Natural killer cell (primary cell): ENCODE data around the gene IGSF23. TPM values are rescaled to one million over a fixed set of nuclear protein-coding genes. Genes with fewer than 3 reads are reported as not detected.
"Not testable (repeated sequence)": the region's sequence is repeated elsewhere in the genome, so short reads cannot be mapped to it uniquely, and the experiment has no call there.

Experiments used
- ATAC-seq, 3 donors: fragments of 150-1000 bp in 2 of 3; fragments of 200-7000 bp in 1 of 3; cut with Tn5 transposase; 1 replicate in 1 of 3; 2 replicates in 2 of 3; pipeline ENCODE4 v1.10.0; 2021; ENCODE audit warnings: mild to moderate bottlenecking in 2 of 3, moderate library complexity in 2 of 3
- DNase-seq, 2 donors: peaks; one replicate each; pipeline versions ENCODE4 v3.0.0 to v3.0.0-alpha.2; 2013 to 2021; ENCODE audit warnings: mixed read lengths in 1 of 2
- H3K27ac ChIP-seq: one replicate; pipeline ENCODE4 v1.5.1; 2013; ENCODE audit warnings: mild to moderate bottlenecking, low read length
- H3K27me3 ChIP-seq: one replicate; pipeline ENCODE4 v1.6.1; 2013; ENCODE audit warnings: low read length; ENCODE audit not compliant: control insufficient read depth, insufficient read depth
- H3K36me3 ChIP-seq: one replicate; pipeline ENCODE4 v1.6.1; 2013; ENCODE audit warnings: low read length; ENCODE audit not compliant: control insufficient read depth, insufficient read depth
- H3K4me1 ChIP-seq: one replicate; pipeline ENCODE4 v1.6.1; 2013; ENCODE audit warnings: low read length; ENCODE audit not compliant: control insufficient read depth, insufficient read depth
- H3K4me3 ChIP-seq: one replicate; pipeline ENCODE4 v1.5.1; 2013; ENCODE audit warnings: low read length
- H3K9me3 ChIP-seq: one replicate; pipeline ENCODE4 v1.6.1; 2013; ENCODE audit warnings: low read length; ENCODE audit not compliant: control insufficient read depth, insufficient read depth
- H3K27ac Mint-ChIP-seq, 2 donors: one replicate each; pipeline ENCODE4 v1.8.0; 2022; ENCODE audit warnings: mild to moderate bottlenecking in 2 of 2, mixed read lengths in 2 of 2, moderate library complexity in 1 of 2
- H3K27me3 Mint-ChIP-seq, 2 donors: one replicate each; pipeline ENCODE4 v1.8.0; 2022; ENCODE audit warnings: low read depth in 2 of 2, mixed read lengths in 2 of 2
- H3K36me3 Mint-ChIP-seq: one replicate; pipeline ENCODE4 v1.8.0; 2022; ENCODE audit warnings: mixed read lengths
- H3K4me1 Mint-ChIP-seq, 2 donors: one replicate each; pipeline ENCODE4 v1.8.0; 2022; ENCODE audit warnings: mixed read lengths in 2 of 2
- H3K4me3 Mint-ChIP-seq: one replicate; pipeline ENCODE4 v1.8.0; 2022; ENCODE audit warnings: mild to moderate bottlenecking, moderate library complexity, mixed read lengths
- H3K9me3 Mint-ChIP-seq, 2 donors: one replicate each; pipeline ENCODE4 v1.8.0; 2022; ENCODE audit warnings: mixed read lengths in 2 of 2
- WGBS: methylation state at CpG from one replicate; pipeline ENCODE4 v1.1.7; 2013; ENCODE audit warnings: missing lambda C conversion rate; ENCODE audit not compliant: insufficient coverage; 5-methylcytosine and 5-hydroxymethylcytosine counted together
- intact Hi-C: fragments of 100-400 bp; cut with micrococcal nuclease; formaldehyde crosslinking; loops from one replicate; pipeline ENCODE4 v1.14.2; 2022
- total RNA-seq, 4 donors: library from RNA; stranded (reverse); fragments of 120-200 nt in 1 of 4; gene quantifications; one replicate each; pipeline versions ENCODE4 v1.2.3 to v1.2.4, GENCODE V29; 2013 to 2022
- TF ChIP-seq, protein P1 (sequence below): fragments of 200-600 bp; IDR thresholded peaks from one replicate; pipeline ENCODE4 v1.8.0; 2022; ENCODE audit warnings: antibody characterized with exemption

IGSF23 gene
- total RNA-seq, 3 donors from 2014 or later (not counting 1 experiment from before 2014, with no cell fraction given), result not detected

DNA sequence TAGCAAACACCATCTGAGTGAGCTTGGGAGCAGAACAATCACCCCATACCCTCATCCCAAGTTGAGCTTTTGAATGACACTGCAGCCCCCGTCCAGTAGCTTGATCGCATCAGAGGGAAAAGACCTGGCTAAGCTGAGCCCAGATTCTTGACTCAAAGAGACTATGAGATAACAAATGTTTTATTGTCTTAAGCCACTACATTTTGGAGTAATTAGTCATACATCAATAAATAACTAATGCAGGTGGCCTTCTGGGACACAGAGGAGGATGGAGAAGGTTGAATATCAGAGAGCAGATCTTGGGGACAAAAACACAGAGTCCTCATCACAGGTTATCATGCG lies 24.6 kb upstream of the IGSF23 start:
- H3K4me3 Mint-ChIP-seq, result no peak overlapping the region
- 69% methylated on average over 2 of the region's 3 CpGs for WGBS
- TF ChIP-seq, protein P1, sequence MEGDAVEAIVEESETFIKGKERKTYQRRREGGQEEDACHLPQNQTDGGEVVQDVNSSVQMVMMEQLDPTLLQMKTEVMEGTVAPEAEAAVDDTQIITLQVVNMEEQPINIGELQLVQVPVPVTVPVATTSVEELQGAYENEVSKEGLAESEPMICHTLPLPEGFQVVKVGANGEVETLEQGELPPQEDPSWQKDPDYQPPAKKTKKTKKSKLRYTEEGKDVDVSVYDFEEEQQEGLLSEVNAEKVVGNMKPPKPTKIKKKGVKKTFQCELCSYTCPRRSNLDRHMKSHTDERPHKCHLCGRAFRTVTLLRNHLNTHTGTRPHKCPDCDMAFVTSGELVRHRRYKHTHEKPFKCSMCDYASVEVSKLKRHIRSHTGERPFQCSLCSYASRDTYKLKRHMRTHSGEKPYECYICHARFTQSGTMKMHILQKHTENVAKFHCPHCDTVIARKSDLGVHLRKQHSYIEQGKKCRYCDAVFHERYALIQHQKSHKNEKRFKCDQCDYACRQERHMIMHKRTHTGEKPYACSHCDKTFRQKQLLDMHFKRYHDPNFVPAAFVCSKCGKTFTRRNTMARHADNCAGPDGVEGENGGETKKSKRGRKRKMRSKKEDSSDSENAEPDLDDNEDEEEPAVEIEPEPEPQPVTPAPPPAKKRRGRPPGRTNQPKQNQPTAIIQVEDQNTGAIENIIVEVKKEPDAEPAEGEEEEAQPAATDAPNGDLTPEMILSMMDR, result no peak
- peaks cover 18 to 19% of the 10 kb centered on the region in 2 donors for H3K4me1 Mint-ChIP-seq
- no peaks in the 10 kb centered on the region for H3K36me3 Mint-ChIP-seq
- Histone ChIP-seq H3K27ac (no peak overlapping the region), H3K4me3 (no peak overlapping the region), H3K36me3 (no peaks in the 10 kb centered on the region), H3K9me3 (peaks cover 6% of the 10 kb centered on the region), H3K4me1 (no peaks in the 10 kb centered on the region), H3K27me3 (no peaks in the 10 kb centered on the region)
- H3K27me3 Mint-ChIP-seq, result peaks cover 0 to 2% of the 10 kb centered on the region in 2 donors
- DNase-seq (no peak), ATAC-seq (no peak)
- peaks cover 0 to 6% of the 10 kb centered on the region in 2 donors for H3K9me3 Mint-ChIP-seq
- intact Hi-C loops, result no loop called here
- H3K27ac Mint-ChIP-seq, result no peak overlapping the region

DNA sequence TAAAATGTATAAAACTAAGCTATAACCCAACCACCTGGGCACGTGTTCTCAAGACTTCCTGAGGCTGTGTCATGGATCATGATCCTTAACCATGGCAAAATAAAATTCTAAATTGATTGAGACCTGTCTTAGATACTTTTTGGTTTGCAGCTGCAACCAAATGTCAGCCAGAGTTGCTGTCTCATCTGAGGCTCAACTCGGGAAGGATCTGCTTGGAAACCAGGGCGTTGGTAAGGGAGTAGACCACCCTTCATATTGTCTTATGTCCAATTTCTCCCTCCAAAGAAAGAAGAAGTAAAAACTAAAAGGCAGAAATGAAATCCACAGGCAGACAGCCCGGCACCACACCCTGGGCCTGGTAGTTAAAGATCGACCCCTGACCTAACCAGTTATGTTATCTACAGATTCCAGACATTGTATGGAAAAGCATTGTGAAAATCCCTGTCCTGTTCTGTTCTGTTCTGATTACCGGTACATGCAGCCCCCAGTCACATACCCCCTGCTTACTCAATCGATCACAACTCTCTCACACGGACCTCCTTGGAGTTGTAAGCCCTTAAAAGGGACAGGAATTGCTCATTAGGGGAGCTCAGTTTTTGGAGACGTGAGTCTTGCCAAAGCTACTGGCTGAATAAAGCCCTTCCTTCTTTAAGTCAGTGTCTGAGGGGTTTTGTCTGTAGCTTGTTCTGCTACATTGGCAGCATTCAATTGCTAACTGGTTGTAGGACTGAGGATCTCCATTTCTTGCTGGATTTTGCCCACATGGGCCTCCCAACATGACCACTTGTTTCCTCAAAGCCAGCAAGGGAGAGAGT lies 22.9 kb upstream of the IGSF23 start:
- Histone ChIP-seq H3K27me3 (no peaks in the 10 kb centered on the region), H3K4me1 (no peaks in the 10 kb centered on the region), H3K36me3 (no peaks in the 10 kb centered on the region), H3K27ac (no peak overlapping the region), H3K9me3 (peaks cover 6% of the 10 kb centered on the region), H3K4me3 (no peak overlapping the region)
- H3K36me3 Mint-ChIP-seq, result no peaks in the 10 kb centered on the region
- ATAC-seq (no peak), DNase-seq (no peak)
- no peak overlapping the region for H3K4me3 Mint-ChIP-seq
- 72% methylated on average over 9 of the region's 9 CpGs for WGBS
- peaks cover 18 to 19% of the 10 kb centered on the region in 2 donors for H3K4me1 Mint-ChIP-seq
- H3K9me3 Mint-ChIP-seq, result peaks cover 0 to 6% of the 10 kb centered on the region in 2 donors
- intact Hi-C loops, result no loop called here
- TF ChIP-seq, protein P1, result no peak
- H3K27ac Mint-ChIP-seq, result no peak overlapping the region
- H3K27me3 Mint-ChIP-seq, result peaks cover 0 to 3% of the 10 kb centered on the region in 2 donors

DNA sequence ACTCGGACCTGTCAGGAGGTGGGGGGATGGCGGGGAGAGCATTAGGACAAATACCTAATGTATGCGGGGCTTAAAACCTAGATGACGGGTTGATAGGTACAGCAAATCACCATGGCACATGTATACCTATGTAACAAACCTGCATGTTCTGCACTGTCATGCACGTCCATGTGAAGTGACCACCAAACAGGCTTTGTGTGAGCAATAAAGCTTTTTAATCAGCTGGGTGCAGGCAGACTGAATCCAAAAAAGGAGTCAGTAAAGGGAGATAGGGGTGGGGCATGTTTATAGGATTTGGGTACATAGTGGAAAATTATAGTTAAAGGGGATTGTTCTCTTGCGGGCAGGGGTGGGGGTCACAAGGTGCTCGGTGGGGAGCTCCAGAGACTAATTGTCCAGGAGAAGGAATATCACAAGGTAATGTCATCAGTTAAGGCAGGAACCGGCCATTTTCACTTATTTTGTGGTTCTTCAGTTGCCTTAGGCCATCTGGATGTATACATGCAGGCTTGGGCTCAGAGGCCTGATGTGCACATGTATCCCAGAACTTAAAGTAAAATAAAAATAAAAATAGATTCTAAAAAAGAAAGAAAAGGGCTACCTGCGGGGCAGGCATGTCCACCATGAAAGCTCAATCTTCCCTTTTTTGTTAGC lies 21.9 kb upstream of the IGSF23 start:
- H3K27ac Mint-ChIP-seq, H3K4me3 Mint-ChIP-seq, H3K27ac ChIP-seq, H3K36me3 Mint-ChIP-seq, H3K4me1 ChIP-seq, H3K4me3 ChIP-seq, H3K27me3 ChIP-seq, H3K36me3 ChIP-seq, ATAC-seq, DNase-seq, H3K9me3 Mint-ChIP-seq, intact Hi-C loops, H3K9me3 ChIP-seq, H3K27me3 Mint-ChIP-seq: not testable (repeated sequence)
- 89% methylated on average over 8 of the region's 9 CpGs for WGBS
- H3K4me1 Mint-ChIP-seq, result peaks cover 18 to 19% of the 10 kb centered on the region in 2 donors

DNA sequence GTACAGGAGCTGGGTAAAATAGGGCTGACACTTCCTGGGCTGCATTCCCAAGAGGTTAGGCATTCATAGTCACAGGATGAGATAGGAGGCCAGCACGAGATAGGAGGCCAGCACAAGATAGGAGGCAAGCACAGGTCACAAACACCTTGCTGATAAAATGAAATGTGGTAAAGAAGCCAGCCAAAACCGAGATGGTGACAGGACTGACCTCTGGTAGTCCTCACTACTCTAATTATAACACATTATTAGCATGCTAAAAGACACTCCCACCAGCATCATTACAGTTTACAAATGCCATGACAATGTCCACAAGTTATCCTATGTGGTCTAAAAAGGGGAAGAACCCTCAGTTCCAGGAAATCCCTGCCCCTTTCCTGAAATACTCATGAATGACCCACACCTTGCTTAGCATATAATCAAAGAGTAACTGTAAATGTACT lies 20.9 kb upstream of the IGSF23 start:
- DNase-seq (no peak), ATAC-seq (no peak)
- peaks cover 11 to 13% of the 10 kb centered on the region in 2 donors for H3K27me3 Mint-ChIP-seq
- H3K27ac Mint-ChIP-seq, result no peak overlapping the region
- 84% methylated on average over 2 of the region's 2 CpGs for WGBS
- peaks cover 6% of the 10 kb centered on the region for H3K9me3 ChIP-seq
- no peak overlapping the region for H3K4me3 ChIP-seq
- H3K4me1 Mint-ChIP-seq, result peaks cover 13 to 14% of the 10 kb centered on the region in 2 donors
- TF ChIP-seq, protein P1, result no peak
- H3K4me1 ChIP-seq, result no peaks in the 10 kb centered on the region
- H3K9me3 Mint-ChIP-seq, result peaks cover 0 to 2% of the 10 kb centered on the region in 2 donors
- no peaks in the 10 kb centered on the region for H3K27me3 ChIP-seq
- H3K27ac ChIP-seq, result no peak overlapping the region
- no peak overlapping the region for H3K4me3 Mint-ChIP-seq
- H3K36me3 Mint-ChIP-seq, result no peaks in the 10 kb centered on the region
- no peaks in the 10 kb centered on the region for H3K36me3 ChIP-seq
- intact Hi-C loops, result no loop called here
